ENCODE results near the gene TMPO.
"Not testable (repeated sequence)": the region's sequence is repeated elsewhere in the genome, so short reads cannot be mapped to it uniquely, and the experiment has no call there.

TMPO gene, protein sequence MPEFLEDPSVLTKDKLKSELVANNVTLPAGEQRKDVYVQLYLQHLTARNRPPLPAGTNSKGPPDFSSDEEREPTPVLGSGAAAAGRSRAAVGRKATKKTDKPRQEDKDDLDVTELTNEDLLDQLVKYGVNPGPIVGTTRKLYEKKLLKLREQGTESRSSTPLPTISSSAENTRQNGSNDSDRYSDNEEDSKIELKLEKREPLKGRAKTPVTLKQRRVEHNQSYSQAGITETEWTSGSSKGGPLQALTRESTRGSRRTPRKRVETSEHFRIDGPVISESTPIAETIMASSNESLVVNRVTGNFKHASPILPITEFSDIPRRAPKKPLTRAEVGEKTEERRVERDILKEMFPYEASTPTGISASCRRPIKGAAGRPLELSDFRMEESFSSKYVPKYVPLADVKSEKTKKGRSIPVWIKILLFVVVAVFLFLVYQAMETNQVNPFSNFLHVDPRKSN

DNA sequence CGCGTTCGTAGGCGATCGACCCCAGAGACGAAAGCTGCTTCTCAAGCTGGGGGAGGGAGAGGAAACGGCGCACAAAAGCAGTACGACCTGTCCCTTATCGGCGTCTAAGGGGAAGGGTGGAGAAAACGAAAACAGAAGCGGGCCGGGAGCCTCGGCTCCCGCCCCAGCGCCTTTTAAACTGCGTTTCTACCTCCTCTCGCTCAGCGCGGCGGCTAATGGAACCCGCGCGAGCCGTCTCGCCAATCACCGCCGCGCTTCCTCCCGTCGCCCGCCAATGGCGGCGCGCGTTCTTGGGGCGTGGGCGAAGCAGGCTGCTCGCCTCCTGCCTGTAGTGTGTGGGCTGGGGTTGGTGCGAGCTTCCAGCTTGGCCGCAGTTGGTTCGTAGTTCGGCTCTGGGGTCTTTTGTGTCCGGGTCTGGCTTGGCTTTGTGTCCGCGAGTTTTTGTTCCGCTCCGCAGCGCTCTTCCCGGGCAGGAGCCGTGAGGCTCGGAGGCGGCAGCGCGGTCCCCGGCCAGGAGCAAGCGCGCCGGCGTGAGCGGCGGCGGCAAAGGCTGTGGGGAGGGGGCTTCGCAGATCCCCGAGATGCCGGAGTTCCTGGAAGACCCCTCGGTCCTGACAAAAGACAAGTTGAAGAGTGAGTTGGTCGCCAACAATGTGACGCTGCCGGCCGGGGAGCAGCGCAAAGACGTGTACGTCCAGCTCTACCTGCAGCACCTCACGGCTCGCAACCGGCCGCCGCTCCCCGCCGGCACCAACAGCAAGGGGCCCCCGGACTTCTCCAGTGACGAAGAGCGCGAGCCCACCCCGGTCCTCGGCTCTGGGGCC, at the start of gene TMPO:
Gene TMPO, plus strand, starts transcription at position 304 of the 824 bp plus-strand sequence. Its CDS starts 278 bp downstream, at position 582.
- peak; percentile 91 to 96 for DNase-seq

DNA sequence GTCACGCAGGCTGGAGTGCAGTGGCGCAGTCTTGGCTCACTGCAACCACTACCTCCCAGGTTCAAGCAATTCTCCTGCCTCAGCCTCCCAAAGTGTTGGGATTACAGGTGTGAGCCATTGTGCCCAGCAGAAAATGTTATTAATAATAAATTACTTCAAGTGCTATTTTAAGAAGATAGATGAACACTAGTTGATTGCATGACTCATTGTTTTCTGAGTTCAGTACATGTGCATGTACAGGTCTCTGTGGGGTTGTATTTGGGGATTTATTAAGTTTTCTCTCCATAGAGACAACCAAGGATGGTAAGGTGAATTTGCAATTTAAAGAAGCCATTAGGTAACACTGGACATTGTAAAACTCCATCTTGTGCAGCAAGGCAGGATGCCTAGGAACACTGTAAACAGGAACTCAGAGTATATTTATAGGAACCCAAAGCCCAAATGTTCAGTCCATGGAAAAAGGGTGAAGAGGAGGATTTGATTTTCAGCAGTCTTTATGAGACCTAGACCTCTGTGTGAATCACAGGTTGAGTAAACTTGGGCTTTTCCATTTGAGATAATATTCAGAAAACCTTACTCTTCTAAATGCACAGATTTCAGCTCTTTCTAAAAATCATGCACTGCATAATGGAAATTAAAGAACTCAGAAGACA, 49.3 kb upstream of the TMPO start:
- no peak for DNase-seq

DNA sequence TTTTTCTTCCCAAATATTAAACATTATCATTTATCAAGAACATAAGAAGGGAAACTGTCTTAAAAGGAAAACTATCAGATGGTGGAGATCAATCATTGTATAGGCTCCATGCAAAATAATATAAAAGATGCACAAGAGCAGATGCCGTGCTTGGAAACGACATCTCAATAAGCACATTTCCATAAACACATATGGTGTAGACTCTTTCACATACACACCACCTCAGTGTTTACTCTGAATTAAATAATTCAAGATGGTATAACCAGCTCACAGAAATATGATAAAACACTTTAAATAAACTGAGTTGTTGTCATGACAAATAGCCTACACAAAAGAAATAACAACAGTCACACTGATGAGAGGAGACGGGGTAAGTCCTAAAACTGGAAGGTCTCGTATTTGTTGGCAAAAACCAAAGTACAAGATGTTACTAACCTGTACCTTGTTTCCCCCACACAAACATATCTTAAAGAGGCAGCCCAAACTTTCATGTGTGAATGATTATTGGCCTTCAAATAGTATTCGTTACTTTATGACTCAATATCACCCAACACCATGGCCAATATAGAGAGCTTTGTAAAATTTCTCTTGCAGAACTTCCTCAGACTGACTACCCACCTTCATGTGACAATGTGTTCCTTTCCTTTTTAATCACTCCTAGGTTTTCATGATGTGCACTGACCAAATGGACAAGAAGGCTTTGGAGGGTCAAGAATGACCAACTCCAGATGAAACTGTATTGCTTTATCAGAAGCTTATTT, 48.6 kb upstream of the TMPO start:
- no peak for DNase-seq

DNA sequence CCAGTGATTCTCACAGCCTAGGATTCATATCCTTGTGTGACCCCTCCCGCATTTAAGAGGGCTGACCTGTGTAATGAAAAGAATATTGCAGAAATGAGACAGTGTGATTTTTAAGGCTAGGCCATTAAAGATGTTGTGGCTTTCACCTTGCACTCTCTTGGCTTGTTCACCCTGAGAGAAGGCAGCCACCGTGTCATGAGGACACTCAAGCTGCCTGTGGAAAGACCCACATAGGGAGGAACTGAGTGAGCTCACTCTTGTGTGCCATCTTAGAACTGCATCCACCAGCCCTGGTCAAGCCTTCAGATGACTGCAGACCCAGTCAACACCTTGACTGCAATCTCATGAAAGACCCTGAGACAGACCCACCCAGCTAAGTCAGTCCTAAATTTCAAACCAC, 46.3 kb upstream of the TMPO start:
- DNase-seq, result no peak

DNA sequence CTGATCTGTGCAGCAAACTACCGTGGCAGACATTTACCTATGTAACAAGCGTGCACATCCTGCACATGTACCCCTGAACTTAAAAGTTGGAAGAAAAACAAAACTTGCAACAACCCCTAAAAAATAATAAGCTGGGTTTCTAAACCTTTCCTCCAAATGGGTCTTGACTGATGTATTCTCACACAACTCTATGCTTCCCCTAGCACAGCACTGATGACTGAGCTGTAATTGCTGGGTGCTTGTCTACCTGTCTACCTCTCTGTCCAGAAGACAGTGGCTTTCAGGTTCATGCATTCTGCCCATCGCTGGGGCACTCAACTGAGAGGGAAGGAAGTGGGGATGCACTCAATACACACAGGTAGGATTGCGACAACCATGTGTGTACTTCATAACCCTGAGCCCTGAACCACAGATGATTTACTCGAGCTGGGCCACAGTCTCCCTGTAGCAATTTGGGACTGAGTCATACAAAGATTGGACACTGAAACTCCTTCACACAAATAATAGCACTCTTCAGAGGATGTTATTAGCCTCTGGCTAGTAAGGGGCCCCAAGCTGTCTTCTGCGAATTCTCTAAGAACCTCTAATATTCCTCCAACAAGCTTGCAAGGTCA, 44.8 kb upstream of the TMPO start:
- DNase-seq, result no peak

DNA sequence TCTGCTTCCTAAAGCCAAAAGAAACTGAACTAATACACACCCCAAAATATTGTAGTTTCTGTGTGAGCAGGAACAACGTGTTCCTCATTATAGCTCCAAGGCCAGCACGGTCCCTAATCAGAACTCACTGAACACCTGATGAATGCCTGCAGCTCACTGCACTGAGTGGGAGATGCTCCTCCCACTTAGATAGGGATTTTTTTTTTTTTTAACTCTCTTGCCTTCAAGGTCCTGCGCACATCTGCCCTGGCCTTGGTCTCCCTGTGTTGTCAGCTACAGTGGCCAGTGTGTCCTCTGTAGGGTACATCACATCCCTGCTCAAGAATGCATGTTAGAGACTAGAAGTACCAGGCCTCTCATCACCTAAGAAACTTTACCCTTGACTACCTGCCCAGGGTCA, 44.3 kb upstream of the TMPO start:
- no peak for DNase-seq

DNA sequence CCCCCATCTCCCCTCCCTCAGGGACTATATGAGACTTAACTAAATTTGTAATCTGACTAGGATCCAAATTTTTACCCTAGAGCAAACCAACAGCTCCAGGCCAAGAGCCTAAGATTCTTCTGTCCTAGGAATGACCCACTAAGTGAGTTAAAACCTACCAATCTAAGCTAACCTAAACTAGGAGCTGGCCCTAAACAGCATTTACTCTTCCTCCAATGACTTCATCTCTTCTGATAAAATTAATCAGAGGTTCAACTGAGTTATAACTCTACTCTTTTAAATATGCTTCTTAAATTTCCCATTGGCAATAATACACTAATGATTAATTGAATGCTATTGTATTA, 39.9 kb upstream of the TMPO start:
- DNase-seq, result no peak

DNA sequence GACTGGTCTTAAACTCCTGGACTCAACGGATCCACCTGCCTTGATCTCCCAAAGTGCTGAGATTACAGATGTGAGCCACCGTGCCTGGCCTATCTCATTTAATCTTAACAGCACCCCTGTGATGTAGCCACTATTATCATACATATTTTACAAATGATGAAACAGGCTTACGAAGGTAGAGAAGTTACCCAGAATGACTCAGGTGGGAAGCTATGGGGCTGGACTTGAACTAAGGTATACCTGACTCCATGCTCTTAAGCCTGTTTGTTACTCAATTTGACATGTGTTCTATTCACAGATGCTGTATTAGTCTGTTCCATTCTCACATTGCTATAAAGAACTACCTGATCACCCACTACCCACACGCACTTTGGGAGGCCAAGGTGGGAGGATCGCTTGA, 36.8 kb upstream of the TMPO start:
- no peak for DNase-seq

DNA sequence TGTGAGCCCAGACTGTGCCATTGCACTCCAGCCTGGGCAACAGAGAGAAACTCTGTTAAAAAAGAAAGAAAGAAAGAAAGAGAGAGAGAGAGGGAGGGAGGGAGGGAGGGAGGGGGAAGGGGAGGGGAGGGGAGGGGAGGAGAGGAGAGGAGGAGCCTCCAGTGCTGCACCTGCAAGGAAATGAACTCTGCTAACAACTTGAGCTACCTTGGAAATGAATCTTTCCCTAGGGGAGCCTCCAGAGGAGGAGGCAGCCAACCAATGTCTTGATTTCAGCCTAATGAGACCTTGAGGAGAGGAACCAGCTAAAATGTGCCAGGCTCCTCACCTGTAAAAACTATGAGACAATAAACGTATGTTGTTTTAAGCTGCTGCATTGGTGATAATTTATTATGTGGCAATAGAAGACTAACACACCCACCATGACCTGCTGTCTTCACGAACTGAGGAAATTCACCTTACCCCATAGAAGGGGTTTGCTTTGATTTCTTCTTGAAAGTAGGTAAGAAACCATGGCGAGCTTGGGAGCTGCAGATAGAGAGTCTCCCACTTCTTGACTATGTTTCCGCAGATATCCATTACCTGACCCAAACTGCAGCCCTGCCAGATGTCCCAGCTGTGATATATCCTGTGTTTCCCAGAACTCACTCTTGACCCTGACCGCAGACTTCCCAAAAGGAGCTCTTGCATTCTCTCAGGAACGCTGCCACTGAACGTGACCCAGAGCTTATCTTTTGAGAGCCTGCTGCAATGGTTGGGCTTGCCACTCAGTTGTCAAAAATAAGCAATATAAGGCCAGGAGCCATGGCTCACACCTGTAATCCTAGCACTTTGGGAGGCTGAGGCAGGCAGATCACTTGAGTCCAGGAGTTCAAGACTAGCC, 31.5 kb upstream of the TMPO start:
- no peak for DNase-seq

DNA sequence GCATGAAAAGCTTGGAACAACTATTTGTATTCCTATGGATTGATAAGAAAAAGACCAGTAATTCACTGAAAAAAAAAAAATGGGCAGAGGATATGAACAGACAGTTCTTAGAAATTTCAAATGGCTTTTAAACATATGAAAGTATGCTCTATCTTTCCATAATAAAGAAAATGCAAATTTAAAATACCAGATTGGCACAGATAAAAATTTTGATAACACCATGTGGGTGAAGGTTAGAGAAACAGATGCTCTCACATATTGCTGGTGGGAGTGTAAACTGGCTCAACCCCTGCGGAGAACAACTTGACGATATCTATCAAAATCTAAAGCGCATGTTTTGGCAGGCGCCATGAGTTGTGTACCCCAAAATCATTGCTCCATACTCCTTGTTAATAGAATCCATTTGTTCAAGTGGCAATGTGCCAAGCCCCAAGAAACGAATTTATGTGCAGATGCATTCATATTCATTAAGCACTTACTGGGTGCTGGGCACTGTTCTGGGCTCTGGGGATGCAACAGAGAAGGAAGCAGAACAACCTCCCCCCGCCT, 29.5 kb upstream of the TMPO start:
- DNase-seq, result no peak

DNA sequence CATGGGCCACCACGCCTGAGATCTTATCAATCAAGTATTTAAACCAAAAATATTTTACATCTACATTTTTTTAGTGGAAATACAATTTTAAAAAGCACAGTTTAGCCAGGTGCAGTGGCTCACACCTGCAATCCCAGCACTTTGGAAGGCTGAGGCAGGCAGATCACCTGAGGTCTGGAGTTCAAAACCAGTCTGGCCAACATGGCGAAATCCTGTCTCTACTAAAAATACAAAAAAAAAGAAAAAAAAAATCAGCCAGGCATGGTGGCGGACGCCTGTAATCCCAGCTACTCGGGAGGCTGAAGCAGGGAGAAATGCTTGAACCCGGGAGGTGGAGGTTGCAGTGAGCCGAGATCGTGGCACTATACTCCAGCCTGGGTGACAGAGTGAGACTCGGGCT, 27.0 kb upstream of the TMPO start:
- DNase-seq, result not testable (repeated sequence)

DNA sequence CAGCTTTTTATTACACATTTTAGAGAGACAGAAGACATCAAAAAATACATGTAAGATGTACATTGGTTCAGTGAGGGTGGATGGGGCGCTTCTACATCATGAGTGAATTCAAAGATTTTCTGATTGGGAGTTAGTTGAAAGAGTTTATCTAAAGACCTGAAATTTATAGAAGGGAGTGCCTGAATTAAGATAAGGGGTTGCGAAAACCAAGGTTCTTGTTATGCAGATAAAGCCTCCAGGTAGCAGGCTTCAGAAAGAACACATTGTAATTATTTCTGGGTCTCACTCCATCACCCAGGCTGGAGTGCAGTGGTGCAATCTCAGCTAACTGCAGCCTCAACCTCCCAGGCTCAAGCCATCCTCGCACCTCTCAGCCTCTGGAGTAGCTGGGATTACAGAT, 26.2 kb upstream of the TMPO start:
- DNase-seq, result no peak

DNA sequence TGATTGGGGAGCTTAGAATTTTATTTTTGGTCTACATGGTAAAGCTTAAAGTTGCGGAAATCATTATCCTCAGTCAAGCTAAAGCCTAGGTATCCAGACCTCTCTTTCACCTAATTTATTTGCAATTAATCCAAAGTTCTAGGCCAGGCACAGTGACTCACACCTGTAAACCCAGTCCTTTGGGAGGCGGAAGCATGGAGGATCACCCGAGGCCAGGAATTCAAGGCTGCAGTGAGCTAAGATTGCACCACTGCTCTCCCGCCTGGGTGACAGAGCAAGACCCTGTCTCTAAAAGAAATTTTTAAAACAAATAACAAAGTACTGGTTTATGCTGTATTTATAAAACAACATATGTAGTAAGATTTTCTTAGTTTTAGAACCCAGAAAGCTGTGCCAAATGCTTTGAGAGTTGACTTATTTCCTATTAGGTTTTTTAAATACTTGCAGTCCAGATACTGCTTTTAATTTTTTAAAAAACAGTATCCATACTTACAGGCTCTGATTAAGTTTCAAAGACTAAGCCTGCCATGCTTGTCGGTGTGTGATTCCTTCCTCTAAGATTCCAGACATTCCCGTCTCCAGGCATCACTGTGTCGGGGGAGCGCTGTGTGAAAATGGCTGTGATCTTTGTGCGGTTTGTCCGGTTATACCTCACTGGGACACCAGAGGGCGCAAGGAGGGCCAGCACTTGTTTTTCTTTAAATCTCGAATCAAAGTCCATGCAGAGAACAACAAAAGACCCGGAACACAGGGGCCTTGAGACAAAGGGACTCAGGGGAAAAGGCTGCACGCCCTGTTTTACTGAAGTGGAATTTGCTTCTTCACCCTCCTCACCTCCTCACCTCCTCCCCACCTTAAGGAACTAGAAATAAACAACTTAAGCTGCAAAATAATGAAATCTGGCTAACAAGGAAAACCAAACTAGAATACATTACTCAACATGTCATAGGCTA, 24.6 kb upstream of the TMPO start:
- peak; percentile 86 to 88 for DNase-seq

DNA sequence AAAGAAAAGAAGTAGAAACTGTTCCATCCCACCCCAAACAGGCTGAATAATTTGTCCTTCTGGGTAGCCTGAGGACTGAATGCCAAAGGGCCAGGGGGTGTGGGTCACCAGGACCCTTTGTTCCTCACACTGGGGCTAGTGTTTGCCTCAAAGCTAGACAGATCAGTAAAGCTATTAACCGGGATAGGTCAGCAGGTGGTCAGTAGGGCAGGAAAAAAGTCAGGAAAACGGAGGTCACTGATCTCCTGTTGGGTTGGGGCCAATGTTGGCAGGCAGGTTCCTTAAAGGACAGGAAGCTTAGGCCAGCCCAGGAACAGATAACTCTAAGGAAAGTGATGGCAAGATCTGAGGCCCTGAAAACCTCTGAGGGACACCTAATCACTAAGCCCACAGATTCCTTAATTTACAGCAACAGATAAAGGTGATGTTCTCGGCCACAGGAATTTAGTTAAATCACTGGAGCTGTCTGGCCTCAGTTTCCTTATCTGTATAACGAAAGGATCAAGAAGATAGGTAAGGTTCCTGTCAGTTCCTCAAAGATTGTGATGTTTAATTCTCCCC, 22.7 kb upstream of the TMPO start:
- no peak for DNase-seq

DNA sequence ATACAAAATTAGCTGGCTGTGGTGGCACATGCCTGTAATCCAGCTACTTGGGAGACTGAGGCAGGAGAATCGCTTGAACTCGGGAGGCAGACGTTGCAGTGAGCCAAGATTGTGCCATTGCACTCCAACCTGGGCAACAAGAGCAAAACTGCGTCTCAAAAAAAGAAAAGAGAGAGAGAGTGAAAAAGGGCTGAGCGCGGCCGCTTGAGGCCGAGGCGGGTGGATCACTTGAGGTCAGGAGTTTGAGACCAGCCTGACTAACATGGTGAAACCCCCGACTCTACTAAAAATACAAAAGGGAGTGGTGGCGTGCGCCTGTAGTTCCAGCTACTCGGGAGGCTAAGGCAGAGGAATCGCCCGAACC, 14.1 kb upstream of the TMPO start:
- not testable (repeated sequence) for DNase-seq

DNA sequence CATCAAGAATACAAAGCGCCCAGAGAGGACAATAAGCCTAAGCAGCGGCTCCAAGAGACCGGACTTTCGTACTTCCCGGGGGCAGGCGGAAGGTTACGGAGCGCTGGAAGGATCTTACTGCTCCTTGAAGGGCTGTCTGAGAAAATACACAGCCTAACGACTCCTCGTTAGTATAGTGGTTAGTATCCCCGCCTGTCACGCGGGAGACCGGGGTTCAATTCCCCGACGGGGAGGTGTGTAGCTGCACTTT, 12.1 kb upstream of the TMPO start:
- DNase-seq, result peak; percentile 91 to 92

DNA sequence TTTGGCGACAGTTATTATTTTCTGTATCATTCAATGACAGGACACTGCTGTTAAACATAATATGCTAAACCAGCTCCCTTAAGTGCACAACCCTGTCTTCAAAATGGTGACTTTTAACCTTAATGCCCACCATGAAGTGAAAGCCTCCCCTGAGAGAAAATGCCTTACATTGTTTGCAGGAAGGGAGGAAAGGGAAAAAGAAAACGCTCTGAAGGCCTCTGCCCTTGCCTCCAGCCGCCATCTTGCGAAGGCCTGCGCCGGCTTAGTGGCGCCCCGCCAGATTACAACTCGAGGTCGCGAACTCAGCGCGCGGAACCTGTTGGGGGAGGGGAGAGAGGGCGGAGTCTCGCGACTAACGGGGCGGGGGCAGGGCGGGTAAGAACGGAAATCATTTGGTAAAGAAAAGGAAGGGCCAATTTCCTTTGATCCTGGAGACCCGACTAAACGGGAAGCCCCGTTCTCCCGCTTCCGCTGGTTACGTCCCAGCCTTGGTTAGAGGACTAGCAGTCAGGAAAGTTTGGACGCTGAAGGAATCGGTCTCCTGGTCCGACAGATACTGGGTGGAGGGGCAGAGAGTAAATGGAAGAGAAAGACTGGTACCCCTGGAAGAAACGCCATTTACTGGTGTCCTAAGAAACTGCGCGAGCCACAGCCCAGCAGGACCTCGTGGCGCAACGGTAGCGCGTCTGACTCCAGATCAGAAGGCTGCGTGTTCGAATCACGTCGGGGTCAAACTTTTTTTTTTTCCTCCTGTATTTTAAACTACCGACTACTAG, 11.6 kb upstream of the TMPO start:
- peak; percentile 85 to 93 for DNase-seq

DNA sequence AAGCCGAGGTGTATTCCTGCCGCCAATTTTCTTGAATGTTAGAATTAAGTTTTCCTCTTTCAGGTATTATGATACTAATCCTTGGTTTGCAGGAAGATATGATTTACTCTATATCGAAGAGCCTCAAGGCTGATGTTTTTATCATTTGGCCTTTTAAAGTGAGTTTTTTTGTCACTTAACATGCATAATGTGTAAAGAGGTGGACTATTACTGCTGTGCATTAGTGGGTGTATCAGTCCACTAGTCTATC, 11.1 kb upstream of the TMPO start:
- DNase-seq, result no peak

DNA sequence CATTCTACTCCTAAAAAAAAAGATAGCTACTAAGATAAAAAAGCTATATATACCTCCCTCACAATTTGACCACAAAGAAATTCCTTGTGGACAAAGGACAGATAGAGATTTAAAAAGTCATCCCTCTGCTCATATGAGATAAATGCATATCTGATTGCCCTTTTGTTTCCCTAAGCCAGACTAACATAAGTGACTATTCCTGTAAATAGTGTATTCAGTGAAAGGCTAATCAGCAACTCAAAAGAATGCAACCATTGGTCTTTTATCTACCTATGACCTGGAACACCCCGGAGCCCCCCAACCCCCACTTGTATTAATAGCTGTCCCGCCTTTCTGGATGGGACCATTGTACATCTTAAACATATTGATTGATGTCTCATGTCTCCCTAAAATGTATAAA, 6.3 kb upstream of the TMPO start:
- no peak for DNase-seq
